Measurements from ENCODE around the gene C6orf163.
"Not testable (repeated sequence)": the region's sequence is repeated elsewhere in the genome, so short reads cannot be mapped to it uniquely, and the experiment has no call there.

C6orf163 gene

DNA sequence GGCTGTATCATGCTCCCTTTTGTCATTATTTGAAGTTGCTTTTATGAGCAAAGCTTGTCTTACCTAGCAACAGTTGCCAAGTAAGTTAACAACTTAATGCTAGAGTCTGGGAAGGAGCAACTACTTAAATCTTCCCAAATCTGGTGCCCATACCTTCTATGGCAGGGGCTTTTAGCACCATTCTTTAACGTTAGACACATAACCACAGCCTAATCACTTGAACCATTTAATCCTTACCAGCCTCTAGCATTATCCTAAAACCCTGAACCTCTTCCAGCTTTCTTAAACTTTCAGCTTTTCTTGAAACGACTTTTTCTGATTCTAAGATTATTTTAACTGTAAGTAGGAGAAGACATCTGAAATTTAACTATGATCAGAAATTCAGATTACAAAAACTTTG, at the start of gene C6orf163:
C6orf163 (plus strand) TSS at position 83 of the 400 bp plus-strand sequence; CDS start at position 370, 287 bp downstream.
- intact Hi-C loops (cut with DNase I): no loop called here
- DNase-seq: no peak

DNA sequence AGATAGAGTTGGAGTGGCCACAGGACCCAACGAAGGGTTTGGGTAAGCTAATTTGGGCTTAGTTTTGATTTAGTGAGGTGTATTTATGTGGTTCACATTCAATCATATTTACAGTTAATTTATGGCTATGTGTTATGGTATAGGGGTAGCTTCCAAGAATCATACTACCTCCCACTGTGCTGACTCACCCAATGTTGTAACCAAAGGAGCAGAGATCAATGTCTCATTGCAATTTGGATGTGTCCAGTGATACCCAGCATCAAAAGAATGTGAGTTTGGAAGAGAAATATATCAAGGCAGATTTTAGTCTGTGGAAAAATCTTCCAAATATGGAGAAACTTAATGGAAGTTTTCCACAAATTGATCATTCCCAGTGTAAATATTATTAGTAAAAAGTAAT, 47.5 kb upstream of the C6orf163 start:
- DNase-seq: no peak
- intact Hi-C loops (cut with DNase I): no loop called here

DNA sequence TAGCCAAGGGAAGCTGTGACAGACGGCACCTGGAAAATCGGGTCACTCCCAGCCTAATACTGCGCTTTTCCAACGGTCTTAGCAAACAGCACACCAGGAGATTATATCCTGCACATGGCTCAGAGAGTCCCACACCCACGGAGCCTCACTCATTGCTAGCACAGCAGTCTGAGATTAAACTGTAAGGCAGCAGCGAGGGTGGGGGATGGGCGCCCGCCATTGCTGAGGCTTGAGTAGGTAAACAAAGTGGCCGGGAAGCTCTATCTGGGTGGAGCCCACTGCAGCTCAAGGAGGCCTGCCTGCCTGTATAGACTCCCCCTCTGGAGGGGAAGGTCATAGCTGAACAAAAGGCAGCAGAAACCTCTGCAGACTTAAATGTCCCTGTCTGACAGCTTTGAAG, 43.3 kb upstream of the C6orf163 start:
- intact Hi-C loops (cut with DNase I): not testable (repeated sequence)
- peak in 1 of 10 donors; percentile 80 for DNase-seq

DNA sequence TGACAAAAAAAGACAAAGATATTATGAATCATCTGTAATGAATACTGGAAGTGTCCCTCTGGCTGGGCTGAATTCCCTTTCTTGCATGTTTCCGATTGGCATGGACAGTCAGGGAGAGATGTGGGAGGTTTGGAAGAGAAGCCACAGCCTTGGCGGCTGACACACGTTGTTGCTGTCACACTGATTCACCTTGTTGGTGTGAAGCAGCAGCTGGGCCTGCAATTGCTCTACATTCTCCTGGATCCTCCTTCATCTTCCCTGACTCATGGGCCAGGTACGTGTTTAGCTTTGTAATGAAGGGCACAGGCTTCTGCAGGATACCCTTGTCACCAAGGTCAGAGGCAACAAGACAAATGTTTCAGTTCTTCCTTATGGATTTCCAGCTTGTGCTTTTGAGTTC, 35.6 kb upstream of the C6orf163 start:
- DNase-seq: peak in 7 of 10 donors; percentile 3 to 85 (median 35)
- intact Hi-C loops (cut with DNase I): no loop called here

DNA sequence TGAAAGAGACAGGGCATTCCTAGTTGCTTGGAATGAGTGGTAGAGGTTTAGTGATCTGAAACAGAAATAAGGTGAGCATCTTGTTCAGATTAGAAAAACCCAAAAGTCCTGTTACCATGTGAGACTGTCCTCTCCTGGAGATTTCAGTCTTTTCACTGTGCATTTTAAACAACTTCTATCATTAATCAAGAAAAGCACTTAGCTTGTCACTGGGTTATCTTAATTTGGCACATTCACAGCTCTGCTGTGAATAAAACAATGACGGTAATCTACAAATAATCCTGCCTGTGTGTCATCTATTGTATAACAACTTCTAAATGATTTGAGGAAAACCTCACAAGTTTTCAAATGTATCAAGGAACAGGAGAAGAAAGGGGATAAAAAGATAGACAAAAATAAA, 31.8 kb upstream of the C6orf163 start:
- DNase-seq: no peak
- intact Hi-C loops (cut with DNase I): no loop called here

DNA sequence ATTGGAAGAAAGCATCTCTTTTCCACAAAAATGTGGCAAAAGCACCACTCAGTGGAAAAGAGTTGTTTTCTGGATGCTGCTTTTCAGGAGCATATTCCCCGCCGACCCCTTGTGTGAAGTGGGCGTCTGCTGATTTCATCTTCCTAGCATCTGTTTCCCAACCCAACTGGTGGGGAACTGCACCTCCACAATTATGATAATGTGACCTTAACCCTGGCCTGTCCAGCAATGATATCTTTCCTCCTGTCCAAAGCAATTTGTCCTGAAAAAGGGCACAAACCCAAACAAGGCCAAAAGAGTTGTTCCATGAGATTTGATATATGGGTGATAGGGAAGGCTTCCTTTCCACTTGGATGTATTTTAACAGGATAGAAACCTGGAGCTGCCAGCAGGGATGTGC, 29.5 kb upstream of the C6orf163 start:
- no peak for DNase-seq
- intact Hi-C loops (cut with DNase I): no loop called here

DNA sequence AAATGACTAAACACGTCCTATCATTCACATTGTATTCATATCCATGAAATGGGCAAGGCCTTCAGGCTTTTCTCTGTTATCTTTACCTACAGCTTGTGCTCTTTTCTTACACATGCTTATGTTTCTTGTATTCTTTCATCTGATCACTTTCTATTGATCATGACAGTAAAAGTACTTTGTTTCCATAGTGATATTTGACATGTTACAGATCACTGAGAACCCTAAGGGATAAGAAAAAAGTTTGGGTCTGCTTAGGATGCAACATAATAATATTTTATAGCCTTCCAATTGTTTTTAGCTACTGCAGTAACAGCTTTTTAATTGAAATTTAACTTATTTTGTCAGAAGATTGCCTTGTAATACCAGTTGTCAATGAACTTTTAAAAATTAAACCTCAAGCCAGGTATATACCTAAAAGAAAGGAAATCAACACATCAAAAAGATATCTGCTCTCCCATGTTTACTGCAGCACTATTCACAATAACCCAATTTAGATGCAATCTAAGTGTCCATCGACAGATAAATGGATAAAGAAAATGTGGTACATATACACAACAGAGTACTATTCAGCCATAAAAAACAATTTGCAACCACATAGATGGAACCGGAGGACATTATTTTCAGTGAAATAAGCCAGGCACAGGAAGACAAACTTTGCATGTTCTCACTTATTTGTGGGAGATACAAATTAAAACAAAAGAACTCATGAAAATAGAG, 25.2 kb upstream of the C6orf163 start:
- DNase-seq: no peak
- intact Hi-C loops (cut with DNase I): no loop called here

DNA sequence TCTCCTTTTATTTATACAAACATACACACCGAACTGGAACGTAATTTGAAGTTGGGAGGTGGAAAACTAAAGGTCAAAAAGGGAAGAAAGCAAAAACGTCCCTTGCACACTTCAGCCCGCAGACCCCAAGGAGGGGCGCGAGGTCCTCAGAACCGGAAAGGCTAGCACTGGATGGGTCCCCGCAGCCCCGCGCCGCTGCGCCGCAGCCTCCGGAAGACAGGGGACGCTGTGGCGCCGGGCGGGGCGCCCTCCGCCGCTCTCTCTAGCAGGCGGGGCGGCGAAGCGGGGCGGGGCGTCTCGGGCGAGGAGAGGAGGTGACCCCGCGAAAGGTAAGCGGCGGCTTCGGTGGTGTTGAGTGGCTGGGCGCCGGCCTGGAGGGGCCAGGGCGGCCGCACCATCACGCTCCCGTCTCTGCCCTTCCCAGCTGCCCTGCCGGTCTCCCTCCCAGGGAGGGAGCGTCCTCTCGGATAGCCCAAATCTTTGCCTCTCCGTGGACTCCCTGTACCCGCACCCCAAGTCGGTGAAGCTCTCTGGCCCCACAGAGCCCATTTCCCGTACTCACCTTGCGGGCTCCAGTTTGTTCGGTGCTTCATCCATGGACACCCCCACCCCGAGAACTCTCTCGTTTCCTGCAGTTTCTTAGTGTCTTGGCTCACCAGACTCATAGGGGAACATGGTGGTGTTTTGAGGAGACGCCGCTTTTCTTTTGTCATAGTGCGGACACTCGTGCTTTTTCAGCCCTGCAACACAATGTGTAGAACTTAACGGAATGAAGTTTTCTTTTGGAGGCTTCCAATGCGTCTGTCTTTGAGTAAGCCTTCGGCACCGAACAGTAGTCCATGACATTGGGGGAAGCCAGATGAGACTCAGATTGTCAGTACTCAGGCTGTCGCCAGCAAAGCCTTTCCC, 22.1 kb upstream of the C6orf163 start, which contains the start of gene SMIM8:
SMIM8 (plus strand) TSS at position 285 of the 909 bp plus-strand sequence. CDS start 14,444 bp downstream, outside the sequence.
- DNase-seq: peak; percentile 67 to 98 (median 79)
- intact Hi-C loops (cut with DNase I): loop anchor here (10.0 kb wide), 1 partner anchor 168 kb away; the partner anchor contains the start of gene ZNF292

DNA sequence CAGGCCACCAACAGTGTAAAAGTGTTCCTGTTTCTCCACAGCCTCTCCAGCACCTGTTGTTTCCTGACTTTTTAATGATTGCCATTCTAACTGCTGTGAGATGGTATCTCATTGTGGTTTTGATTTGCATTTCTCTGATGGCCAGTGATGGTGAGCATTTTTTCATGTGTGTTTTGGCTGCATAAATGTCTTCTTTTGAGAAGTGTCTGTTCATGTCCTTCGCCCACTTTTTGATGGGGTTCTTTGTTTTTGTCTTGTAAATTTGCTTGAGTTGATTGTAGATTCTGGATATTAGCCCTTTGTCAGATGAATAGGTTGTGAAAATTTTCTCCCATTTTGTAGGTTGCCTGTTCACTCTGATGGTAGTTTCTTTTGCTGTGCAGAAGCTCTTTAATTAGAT, 20.7 kb upstream of the C6orf163 start:
- not testable (repeated sequence) for DNase-seq
- intact Hi-C loops (cut with DNase I): loop anchor here (10.0 kb wide), 1 partner anchor 169 kb away; the partner anchor contains the start of gene ZNF292

DNA sequence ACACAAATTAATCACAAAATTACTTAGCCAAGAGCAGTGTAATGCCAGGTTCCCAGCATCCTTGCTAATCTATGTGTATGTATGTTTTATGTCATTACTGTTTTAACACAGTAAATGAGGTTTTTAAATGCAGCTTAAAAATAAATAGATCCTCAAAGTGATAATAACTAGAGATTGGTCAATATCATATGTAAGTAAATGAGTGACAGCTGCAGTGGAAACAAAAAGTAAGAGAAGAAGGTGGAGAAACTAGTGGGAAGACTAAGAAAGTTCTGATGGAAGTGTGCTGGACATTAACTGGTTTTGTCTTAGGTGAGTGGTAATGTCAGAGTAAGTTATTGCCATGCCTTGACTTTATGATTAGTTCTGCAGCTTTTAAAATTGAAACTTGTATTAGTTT, 13.7 kb upstream of the C6orf163 start:
- intact Hi-C loops (cut with DNase I): no loop called here
- no peak for DNase-seq

DNA sequence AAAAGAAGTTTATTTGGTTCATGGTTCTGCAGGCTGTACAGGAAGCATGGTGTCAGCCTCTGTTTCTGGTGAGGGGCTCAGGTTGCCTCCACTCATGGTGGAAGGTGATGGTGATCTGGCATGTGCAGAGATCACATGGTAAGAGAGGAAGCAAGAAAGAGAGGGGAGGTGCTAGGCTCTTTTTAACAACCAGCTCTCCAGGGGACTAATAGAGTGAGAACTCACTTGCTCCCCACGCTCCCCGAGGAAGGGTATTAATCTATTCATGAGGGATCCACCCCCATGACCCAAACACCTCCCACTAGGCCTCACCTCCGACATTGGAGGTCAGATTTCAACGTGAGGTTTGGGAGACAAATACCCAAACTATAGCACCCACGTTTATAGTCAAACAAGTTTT, 11.6 kb upstream of the C6orf163 start:
- intact Hi-C loops (cut with DNase I): no loop called here

DNA sequence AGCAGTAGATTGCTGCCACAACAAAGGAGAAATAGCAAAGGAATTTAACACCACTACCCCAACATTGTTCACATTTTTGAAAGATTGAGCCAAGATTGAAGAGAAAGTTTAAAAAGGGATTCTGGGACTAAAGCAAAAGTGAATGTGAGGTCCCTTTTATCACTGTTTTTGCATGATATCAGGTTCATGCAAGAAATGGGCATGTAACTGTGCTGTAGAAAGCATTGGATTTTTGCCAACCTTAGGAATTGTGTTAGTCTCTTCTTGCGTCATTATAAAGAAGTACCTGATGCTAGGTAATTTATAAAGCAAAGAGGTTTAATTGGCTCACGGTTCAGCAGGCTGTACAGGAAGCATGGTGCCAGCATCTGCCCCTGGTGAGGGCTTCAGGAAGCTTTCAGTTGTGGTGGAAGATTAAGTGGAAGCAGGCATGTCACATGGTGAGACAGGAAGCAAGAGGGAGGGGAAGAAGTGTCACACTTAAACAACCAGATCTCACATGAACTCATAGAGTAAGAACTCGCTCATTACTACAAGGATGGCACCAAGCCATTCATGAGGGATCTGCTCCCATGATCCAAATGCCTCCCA, 10.9 kb upstream of the C6orf163 start:
- no peak for DNase-seq
- intact Hi-C loops (cut with DNase I): no loop called here

More for the DNA sequence above, 11.6 kb upstream of the C6orf163 start:
- DNase-seq: no peak

DNA sequence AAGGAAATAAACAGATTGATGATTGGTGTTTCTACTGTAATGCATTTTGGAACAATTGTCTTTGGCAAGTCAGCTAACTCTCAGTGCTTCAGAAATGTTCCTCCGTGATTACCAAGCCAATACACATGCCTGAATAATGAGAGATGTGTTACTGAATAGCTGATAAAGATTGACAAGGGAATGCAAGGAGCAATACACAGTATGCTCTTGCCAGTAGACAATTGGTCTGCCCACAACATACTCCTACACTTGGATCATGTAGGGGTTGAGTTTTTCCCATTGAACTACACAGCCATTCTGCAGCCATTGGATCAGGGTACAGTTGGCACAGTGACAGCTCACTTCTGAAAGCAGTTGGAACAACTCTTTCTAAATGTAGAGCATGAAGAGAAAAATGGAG, 9.9 kb upstream of the C6orf163 start:
- DNase-seq: no peak
- intact Hi-C loops (cut with DNase I): no loop called here

DNA sequence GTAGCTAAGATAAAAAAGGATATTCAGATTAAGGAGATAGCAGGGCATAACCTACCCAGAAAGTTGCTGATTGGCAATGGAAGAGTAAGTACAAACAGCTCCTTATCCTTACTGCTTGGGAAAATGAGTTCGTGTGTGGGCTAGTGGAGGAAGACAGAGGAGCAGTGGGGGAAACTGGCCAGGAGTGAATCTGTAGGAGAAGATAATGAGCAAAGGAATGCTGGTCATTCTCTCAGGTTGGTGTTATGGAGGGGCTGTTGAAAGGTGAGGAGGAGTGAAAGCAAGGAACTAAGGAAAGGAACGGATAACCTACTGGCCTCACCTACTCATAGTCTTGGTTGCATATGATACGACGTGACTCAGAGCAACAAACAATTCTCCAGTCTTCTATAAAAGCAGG, 8.2 kb upstream of the C6orf163 start:
- intact Hi-C loops (cut with DNase I): no loop called here
- no peak for DNase-seq

DNA sequence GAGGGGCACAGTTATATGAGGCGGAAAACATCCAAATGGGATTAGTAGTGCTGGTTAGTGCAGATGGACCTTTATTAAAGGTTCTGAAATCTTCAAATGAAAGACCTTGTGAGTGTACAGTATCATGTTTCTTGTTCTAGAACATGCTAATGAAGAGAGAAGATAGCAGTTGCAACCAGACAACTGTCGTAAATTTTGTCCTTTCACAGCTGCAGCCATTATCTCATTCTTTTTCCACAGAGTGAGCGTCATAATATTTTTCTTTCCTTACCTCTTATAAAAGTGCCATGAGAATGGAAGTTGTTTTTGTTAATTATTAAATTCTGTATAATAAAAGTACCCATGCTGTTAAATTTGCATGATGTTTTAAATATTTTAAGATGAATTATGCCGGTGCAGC, 4.4 kb upstream of the C6orf163 start:
- DNase-seq: no peak
- intact Hi-C loops (cut with DNase I): no loop called here

DNA sequence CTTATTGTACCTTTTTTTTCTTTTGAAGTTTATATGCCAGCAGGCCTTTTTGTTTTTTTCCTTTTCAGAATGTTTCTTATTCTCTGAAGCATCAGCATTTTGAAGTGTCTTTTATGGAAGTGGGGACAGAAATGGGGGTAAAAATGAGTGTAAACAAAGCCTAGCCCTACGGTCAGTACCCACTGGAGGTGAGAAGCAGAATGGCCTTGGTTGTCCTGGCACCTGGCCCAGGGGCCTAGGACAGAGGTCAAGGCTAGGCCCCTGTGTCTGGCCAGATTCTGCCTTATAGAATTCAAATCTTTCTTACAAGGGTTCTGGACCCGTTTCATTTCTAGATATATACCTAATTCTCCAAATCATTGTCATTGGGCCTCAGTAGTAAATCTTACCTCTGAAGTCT, 3.5 kb upstream of the C6orf163 start:
- intact Hi-C loops (cut with DNase I): no loop called here
- DNase-seq: no peak

DNA sequence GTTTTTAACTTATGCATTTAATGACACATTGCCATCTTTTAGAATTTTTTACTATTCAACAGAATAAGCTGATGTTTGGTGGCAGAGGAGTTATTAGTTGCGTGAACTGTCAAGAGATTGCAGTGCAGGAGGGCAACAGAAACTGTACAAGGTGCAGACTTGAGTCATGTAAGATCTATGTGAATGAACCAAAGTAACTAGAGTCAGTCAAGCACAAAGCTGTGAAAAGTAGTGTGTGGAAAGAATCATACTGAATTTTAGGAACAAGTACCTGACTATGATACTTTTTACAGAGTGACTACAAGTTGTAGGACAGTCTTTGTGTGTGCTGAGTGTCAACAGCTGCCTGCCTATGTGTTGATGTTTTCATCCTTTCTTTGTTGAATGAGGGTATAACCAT, 2.7 kb upstream of the C6orf163 start:
- DNase-seq: no peak
- intact Hi-C loops (cut with DNase I): no loop called here

DNA sequence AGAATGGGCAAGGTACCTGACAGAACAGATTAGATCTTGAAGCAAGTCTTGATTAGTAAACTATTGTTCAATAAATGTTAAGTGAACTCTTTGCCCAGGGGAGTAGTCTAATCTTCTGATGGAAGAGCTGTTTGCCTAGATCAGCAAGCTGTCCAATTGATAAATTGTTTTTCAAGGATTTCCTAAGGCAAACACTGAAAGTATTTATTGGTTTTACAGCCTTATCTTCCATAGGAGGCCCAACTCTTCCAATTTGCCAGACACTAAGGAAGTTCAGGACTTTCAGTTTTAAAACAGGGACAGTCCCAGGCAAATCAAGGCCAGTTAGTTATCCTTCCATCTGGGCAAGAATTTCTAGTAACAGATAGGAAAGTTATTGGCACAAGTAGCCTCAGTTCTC, 1.8 kb upstream of the C6orf163 start:
- DNase-seq: no peak
- intact Hi-C loops (cut with DNase I): no loop called here

DNA sequence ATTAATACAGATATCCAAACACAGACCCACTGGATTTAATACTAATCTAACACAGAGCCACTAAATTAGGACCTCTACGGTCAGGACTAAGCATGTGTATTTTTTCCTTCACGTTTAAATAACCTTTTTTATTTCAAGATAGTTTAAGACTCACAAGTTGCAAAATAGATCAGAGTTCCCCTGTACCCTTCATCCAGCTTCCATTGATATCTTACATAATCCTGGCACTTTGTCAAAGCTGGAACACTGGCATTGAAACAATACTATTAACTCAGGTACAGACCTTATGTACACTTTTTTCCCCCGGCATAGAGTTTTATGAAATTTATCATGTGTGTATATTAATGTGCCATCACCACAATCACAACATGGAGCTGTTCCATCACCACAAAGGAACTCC, 2.1 kb downstream of the C6orf163 start:
- DNase-seq: no peak
- intact Hi-C loops (cut with DNase I): no loop called here

DNA sequence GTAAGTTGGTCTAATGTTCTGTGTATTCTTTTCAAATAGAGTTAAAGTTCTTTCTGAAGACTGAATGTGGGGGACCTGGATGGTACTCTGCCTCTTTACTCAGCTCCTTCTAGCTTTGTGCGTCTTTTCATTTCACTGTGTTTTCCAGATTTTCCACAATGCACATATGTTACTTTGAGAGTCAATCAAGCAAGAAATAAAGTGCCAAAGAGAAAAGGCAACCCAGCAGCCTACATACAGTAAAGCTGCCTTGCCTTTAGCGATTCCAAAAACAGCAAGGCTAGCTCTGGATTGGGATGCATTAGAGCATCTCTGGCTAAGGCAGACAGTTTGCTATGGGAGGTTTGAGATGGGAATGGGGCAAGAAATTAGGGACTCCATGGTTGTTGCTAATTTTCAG, 5.3 kb downstream of the C6orf163 start:
- DNase-seq: no peak
- intact Hi-C loops (cut with DNase I): no loop called here

DNA sequence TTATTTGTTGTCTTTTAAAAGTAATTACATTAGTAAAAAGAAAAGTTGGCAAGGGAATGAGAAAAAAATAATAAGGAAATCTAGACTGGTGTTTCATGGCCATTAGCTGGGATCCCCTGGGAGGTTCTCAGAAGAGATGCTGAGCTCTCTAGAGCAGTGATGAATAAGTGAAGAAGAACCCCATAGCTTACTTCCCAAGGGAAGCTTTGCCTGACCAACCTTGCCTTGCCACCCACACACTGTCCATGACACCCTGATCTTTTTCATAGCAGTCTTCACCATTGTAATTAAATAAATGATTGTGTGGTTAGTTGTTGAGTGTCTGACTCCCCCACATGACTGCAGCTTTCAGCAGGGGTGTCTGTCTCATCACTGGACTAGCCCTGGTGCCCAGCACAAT, 5.9 kb downstream of the C6orf163 start:
- no peak for DNase-seq
- intact Hi-C loops (cut with DNase I): no loop called here

All from posterior cingulate gyrus (tissue), 11 donors.